KBM-7 (cell line): ENCODE results near the gene CACNA1C.
A peak's percentile ranks its signal among the peaks of the same experiment; 100 is the strongest.

Experiments
- DNase-seq: peaks from one replicate; pipeline ENCODE4 v3.0.0-alpha.2; 2015
- in situ Hi-C: fragments of 300-500 bp; cut with MboI; formaldehyde crosslinking; loops from 2 replicates; pipeline ENCODE4 v1.14.3; 2020; ENCODE audit warnings: low sequenced_read_pairs, low pct_unique_long_range_greater_than_20kb, mixed read lengths

The CACNA1C gene

GRCh38 chr12:2633176-2633824 lies 580.5 kb downstream of the CACNA1C start:
- in situ Hi-C loops = no loop called here
- no peak for DNase-seq

- in situ Hi-C loops = no loop called here
- no peak for DNase-seq
Measured at GRCh38 chr12:2633825-2634200, 581.0 kb downstream of the CACNA1C start.

GRCh38 chr12:2634471-2634870 lies 581.7 kb downstream of the CACNA1C start:
- DNase-seq = no peak
- in situ Hi-C loops = no loop called here

- in situ Hi-C loops = no loop called here
- no peak for DNase-seq
Measured at GRCh38 chr12:2636741-2637340, 584.1 kb downstream of the CACNA1C start.

- in situ Hi-C loops = no loop called here
- DNase-seq = no peak
Measured at GRCh38 chr12:2637371-2637770, 584.6 kb downstream of the CACNA1C start.

GRCh38 chr12:2638273-2639019 lies 585.7 kb downstream of the CACNA1C start:
- DNase-seq = no peak
- in situ Hi-C loops = no loop called here

- in situ Hi-C loops = no loop called here
- no peak for DNase-seq
Measured at GRCh38 chr12:2639020-2639298, 586.2 kb downstream of the CACNA1C start.

- in situ Hi-C loops = no loop called here
Measured at GRCh38 chr12:2640281-2640680, 587.5 kb downstream of the CACNA1C start.

GRCh38 chr12:2640709-2641108 lies 587.9 kb downstream of the CACNA1C start:
- no peak for DNase-seq
- in situ Hi-C loops = no loop called here

More at GRCh38 chr12:2640281-2640680, 587.5 kb downstream of the CACNA1C start:
- DNase-seq = no peak

- in situ Hi-C loops = no loop called here
- no peak for DNase-seq
Measured at GRCh38 chr12:2641207-2641606, 588.4 kb downstream of the CACNA1C start.

- in situ Hi-C loops = no loop called here
- no peak for DNase-seq
Measured at GRCh38 chr12:2641761-2642160, 589.0 kb downstream of the CACNA1C start.

GRCh38 chr12:2642176-2642892 lies 589.5 kb downstream of the CACNA1C start:
- in situ Hi-C loops = no loop called here
- DNase-seq = no peak

- in situ Hi-C loops = no loop called here
- no peak for DNase-seq
Measured at GRCh38 chr12:2642896-2643425, 590.2 kb downstream of the CACNA1C start.

GRCh38 chr12:2643576-2644135 lies 590.9 kb downstream of the CACNA1C start:
- in situ Hi-C loops = no loop called here
- no peak for DNase-seq

GRCh38 chr12:2644683-2645405 lies 592.1 kb downstream of the CACNA1C start:
- in situ Hi-C loops = no loop called here

GRCh38 chr12:2645460-2645859 lies 592.7 kb downstream of the CACNA1C start:
- in situ Hi-C loops = no loop called here
- DNase-seq = peak; percentile 7

More at GRCh38 chr12:2644683-2645405, 592.1 kb downstream of the CACNA1C start:
- DNase-seq = peak; percentile 22

- DNase-seq = no peak
- in situ Hi-C loops = no loop called here
Measured at GRCh38 chr12:2646341-2646740, 593.6 kb downstream of the CACNA1C start.

GRCh38 chr12:2647186-2647585 lies 594.4 kb downstream of the CACNA1C start:
- no peak for DNase-seq
- in situ Hi-C loops = no loop called here

GRCh38 chr12:2648406-2648805 lies 595.6 kb downstream of the CACNA1C start:
- in situ Hi-C loops = no loop called here

More at GRCh38 chr12:2648406-2648805, 595.6 kb downstream of the CACNA1C start:
- no peak for DNase-seq
